Lung (tissue), 10 donors: ENCODE measurements around the gene FOXD4. TPM values are rescaled to one million over a fixed set of nuclear protein-coding genes. Genes with fewer than 3 reads are reported as not detected.
"Not testable (repeated sequence)": the region's sequence is repeated elsewhere in the genome, so short reads cannot be mapped to it uniquely, and the experiment has no call there.

Experiments used
- ATAC-seq: fragments of 200-7000 bp; cut with Tn5 transposase; one replicate; pipeline ENCODE4 v1.9.1; 2020; ENCODE audit warnings: moderate number of reproducible peaks; ENCODE audit not compliant: insufficient read depth, low FRiP score
- DNase-seq, 3 donors: peaks; one replicate each; pipeline ENCODE4 v3.0.0-alpha.2; 2013 to 2017
- H3K27ac ChIP-seq, 2 donors: one replicate each; pipeline ENCODE4 v1.5.1; 2013; ENCODE audit warnings: mild to moderate bottlenecking in 2 of 2, moderate library complexity in 2 of 2, control low read depth in 1 of 2, inconsistent platforms in 1 of 2, low read depth in 1 of 2, low read length in 1 of 2
- H3K27me3 ChIP-seq, 3 donors: one replicate each; pipeline ENCODE4 v1.5.1; 2013; ENCODE audit warnings: low read length in 2 of 3; ENCODE audit not compliant: control insufficient read depth in 3 of 3, insufficient read depth in 3 of 3
- H3K36me3 ChIP-seq, 4 donors: one replicate each; pipeline ENCODE4 v1.5.1; 2013; ENCODE audit warnings: low read length in 4 of 4, mild to moderate bottlenecking in 1 of 4, moderate library complexity in 1 of 4; ENCODE audit not compliant: control insufficient read depth in 4 of 4, insufficient read depth in 4 of 4
- H3K4me1 ChIP-seq, 5 donors: one replicate each; pipeline ENCODE4 v1.5.1; 2013; ENCODE audit warnings: low read length in 5 of 5, mild to moderate bottlenecking in 2 of 5, moderate library complexity in 1 of 5; ENCODE audit not compliant: control insufficient read depth in 5 of 5, insufficient read depth in 5 of 5
- H3K4me3 ChIP-seq: one replicate; pipeline ENCODE4 v1.5.1; 2013; ENCODE audit warnings: mild to moderate bottlenecking, control low read depth, moderate library complexity
- H3K9ac ChIP-seq, 2 donors: one replicate each; pipeline ENCODE4 v1.5.1; 2013; ENCODE audit warnings: low read length in 2 of 2, control low read depth in 1 of 2; ENCODE audit not compliant: insufficient read depth in 1 of 2
- H3K9me3 ChIP-seq, 4 donors: one replicate each; pipeline ENCODE4 v1.5.1; 2013; ENCODE audit warnings: low read length in 3 of 4, mild to moderate bottlenecking in 1 of 4, moderate library complexity in 1 of 4; ENCODE audit not compliant: control insufficient read depth in 4 of 4, insufficient read depth in 3 of 4
- WGBS, 2 donors: extraction: QIAGEN DNeasy Blood & Tissue Kit; methylation state at CpG; one replicate each; pipeline ENCODE4 v1.1.7; 2013; 5-methylcytosine and 5-hydroxymethylcytosine counted together
- polyA plus RNA-seq, 2 donors: library from polyadenylated mRNA; stranded (reverse); fragments of 200-250 nt; gene quantifications; one replicate each; pipeline ENCODE4 v1.2.1, GENCODE V29; 2013
- total RNA-seq, 2 donors: library from RNA; depleted of rRNA in 1 of 2; stranded (reverse); fragments of >200 nt in 1 of 2; gene quantifications; one replicate each; pipeline ENCODE4 v1.2.1, GENCODE V29; 2014 to 2021
- donor health status: Bipolar disorder and iron deficiency.
- donor health status: healthy.
- donor health status: DM: yes; HTN: yes; CAD: no.

Gene FOXD4
- total and polyA plus RNA-seq, 4 donors, result 0.34 to 1.1 (median 0.44) TPM

GRCh38 chr9:73076-73899, 44.9 kb downstream of the FOXD4 start:
- H3K27me3 ChIP-seq, result peaks cover 0 to 16% (median 2%) of the 10 kb centered on the region in 3 donors
- peak; percentile 64 for ATAC-seq
- not testable (repeated sequence) for H3K9me3 ChIP-seq, H3K36me3 ChIP-seq, H3K9ac ChIP-seq, H3K4me1 ChIP-seq
- peak overlapping the region; percentile 24 for H3K4me3 ChIP-seq
- H3K27ac ChIP-seq, result peak overlapping the region in 1 of 2 donors; percentile 40
- peak; percentile 22 to 28 (median 23) for DNase-seq
- WGBS, 2 donors, result 1 to 2% methylated on average over 51 to 109 of the region's 109 CpGs

Other genes starting within 250 kb of the FOXD4 start
- 10 to 100 TPM; 18.5 to 24.7 TPM for gene WASHC1, start 89.0 kb downstream of the FOXD4 start, total RNA-seq
- gene WASHC1, start 89.0 kb downstream of the FOXD4 start, polyA plus RNA-seq, result 10 to 100 TPM; 13.7 to 24.7 TPM
- 10 to 100 TPM; 24.5 to 60.8 TPM for gene ZNG1A, start 60.6 kb upstream of the FOXD4 start, total RNA-seq
- gene ZNG1A, start 60.6 kb upstream of the FOXD4 start, polyA plus RNA-seq, result 10 to 100 TPM; 28.6 to 39.1 TPM
- gene DOCK8, start 96.4 kb upstream of the FOXD4 start, total RNA-seq, result 10 to 100 TPM; 24.5 to 75.1 TPM
- gene DOCK8, start 96.4 kb upstream of the FOXD4 start, polyA plus RNA-seq, result 10 to 100 TPM in 1 of 2 donors, 1 to 10 TPM in 1; 9.6 to 30.1 TPM